NCI-H2081 treated with DMSO at 0.1 percent for 48 hours (cell line): ENCODE results near the gene BBOF1.
"Not testable (repeated sequence)": the region's sequence is repeated elsewhere in the genome, so short reads cannot be mapped to it uniquely, and the experiment has no call there.

Experiments
- DNase-seq: peaks from one replicate; lab custom pipeline; 2025; lab: John Stamatoyannopoulos, UW

Gene BBOF1

GRCh38 chr14:74018586-74019407, at the start of gene BBOF1, which contains the start of gene ENTPD5:
Gene BBOF1 (plus strand): TSS chr14:74019349. CDS start chr14:74019479, 130 bp downstream.
Gene ENTPD5 (minus strand): TSS chr14:74019288. CDS start chr14:73988102, 31,186 bp downstream.
- peak; percentile 26 for DNase-seq

GRCh38 chr14:73973497-73973896, 45.7 kb upstream of the BBOF1 start:
- DNase-seq = no peak

GRCh38 chr14:73976125-73976524, 43.0 kb upstream of the BBOF1 start:
- DNase-seq = no peak

DNA sequence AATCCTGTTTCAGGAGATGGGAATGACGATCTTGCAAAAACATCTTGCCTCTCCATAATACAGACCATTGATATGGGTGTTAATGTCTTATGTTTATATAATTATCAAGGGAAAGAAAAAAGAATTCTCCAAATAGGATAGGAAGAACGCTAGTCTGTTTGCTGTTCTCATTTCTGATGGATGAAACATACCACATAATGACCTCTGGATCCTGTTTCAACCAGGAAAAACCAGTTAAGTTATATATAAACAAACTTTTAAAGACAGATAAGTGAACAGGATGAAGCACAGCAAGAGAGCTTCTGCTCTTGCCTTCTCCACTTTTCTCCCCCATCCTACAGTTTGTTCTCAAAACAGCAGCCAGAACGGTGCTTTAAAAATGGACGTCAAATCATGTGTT, 41.3 kb upstream of the BBOF1 start:
- DNase-seq = no peak

DNA sequence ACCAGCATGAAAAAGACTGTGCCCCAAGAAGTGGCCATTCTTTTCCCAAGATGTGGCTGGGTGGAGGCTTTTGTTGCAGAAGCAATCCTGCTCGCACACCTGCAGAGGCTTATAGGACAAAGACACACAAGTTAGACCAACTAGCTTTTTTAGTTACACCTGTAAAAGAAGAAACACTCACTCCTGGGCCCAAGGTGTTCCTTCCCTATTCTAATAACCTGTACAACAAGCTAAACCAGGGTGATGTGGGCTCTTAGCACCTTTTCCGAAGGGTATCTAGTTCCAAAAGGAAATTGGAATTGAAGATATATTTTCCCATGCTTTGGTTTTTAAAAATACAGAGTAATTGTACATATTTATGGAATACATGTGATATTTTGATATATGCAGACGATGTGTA, 31.1 kb upstream of the BBOF1 start:
- no peak for DNase-seq

- DNase-seq = not testable (repeated sequence)
Measured at GRCh38 chr14:73988656-73989055, 30.5 kb upstream of the BBOF1 start.

DNA sequence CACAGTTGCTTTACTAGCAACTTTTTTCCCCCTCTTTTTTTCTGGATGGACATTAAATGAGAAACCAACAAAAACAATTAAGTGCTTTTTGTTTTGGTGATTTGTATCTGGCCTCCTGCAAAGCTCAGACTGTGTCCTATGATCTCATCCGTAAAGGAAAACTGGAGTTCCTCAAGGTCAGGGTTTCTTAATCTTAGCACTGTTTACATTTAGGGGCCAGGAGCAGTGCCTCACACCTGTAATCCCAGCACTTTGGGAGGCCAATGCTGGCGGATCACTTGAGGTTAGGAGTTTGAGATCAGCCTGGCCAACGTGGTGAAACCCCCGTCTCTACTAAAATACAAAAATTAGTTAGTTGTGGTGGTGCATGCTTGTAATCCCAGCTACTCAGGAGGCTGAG, 28.1 kb upstream of the BBOF1 start:
- DNase-seq = no peak

- not testable (repeated sequence) for DNase-seq
Measured at GRCh38 chr14:73994926-73995325, 24.2 kb upstream of the BBOF1 start.

- DNase-seq = no peak
Measured at GRCh38 chr14:73995977-73996378, 23.2 kb upstream of the BBOF1 start.

DNA sequence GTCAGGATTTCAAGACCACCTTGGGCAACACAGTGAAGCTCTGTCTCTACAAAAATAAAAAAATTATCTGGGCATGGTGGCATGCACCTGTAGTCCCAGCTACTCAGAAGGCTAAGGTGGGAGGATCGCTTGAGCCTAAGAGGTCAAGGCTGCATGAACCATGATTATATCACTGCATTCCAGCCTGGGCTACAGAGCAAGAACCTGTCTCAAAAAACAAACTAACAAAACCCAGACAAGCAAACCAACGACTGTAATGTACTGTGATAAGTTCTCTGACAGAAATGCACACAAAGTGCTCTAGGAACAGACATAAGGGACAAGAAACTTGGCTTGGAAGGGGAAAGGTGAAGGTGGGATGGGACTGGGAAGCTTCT, 22.4 kb upstream of the BBOF1 start:
- no peak for DNase-seq

DNA sequence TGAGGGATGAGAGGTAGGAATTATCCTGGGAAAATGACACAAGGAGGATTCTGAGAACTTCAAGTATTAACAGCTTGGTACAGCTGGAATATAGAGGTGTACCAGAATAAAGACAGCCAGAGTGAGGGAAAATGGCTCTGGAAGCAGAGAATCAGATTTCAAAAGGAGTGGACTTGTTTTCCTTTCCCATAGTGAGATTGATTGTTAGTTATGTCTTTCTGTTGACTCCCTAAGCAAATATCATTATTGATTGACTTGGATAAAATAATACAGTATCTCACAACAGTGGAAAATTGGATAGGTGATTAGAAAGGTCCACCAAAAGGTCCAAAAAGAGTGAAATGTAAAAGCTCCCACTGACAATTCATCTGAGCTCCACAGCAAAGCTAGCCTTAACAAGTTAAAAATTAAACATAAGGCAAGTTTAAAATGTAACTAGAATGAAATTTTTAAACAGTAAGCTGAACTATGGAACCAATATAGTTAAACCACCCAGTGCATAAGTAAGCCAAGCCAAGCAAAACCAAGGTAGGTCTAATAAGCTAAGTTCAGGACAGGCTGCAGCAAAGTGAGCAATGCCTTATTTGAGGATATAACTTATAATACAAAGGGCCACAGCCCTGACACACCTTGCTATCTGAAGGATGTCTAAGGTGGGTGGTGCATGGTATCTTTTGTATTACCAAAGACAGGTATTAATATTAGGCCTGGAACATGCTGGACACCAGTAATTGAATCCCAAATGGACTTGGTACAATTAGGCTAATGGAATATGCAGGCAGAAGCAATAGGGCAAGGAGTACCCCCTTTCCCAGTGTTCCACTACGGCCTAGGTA, 21.8 kb upstream of the BBOF1 start:
- no peak for DNase-seq

DNA sequence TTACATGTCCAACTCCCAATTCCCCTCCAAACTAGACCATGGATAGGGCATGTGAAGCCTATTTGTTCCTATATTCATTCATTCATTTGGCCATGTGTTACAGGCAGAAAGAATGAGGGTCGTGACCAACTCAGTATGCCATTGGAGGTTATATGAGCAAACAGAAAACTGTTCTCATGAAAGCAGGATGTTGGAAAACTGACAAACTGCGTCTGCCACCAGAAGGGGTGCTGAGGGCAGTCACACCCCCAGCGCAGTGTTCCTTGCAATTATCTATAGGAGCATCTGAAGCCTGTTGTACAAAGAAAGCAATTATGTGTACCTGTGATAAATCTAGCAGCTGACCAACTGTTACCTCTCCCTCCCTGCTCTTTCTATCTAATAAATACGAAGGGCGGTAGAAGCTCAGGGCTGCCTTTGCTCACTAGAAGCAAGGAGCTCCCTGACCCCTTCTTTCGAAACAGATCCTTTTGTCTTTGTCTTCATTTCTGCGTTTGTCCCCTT, 21.2 kb upstream of the BBOF1 start:
- no peak for DNase-seq

- DNase-seq = no peak
Measured at GRCh38 chr14:73998726-73999125, 20.4 kb upstream of the BBOF1 start.

- not testable (repeated sequence) for DNase-seq
Measured at GRCh38 chr14:74005664-74006063, 13.5 kb upstream of the BBOF1 start.

DNA sequence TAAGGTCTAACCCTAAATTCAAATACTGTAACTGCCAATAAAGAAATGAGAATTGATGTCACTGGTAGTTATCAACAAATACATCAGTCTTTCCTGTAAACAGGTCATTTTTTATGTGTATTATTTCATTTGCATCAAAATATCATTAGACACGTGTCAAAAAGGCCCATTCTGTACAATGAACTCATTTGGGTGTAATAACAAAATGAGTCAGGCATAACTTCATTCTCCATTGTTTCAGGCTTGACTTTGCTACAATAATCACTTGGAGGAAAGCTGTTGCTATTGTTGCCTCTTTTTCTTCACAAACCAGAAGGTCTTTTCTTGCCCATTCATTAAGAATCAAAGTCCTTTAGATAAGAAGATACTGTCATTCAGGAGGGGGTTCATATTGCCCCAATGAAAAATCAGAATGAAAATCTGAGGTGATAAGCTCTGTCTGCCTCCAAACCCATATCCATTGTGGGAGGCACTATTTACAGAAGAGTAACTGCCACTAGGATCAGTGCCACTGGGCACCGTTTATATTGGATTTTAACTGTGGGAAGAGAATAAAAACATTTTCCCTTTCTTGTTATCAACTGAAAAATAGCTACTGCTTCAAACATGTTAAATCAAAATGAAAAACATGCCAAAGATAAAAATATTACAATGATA, 10.2 kb upstream of the BBOF1 start:
- no peak for DNase-seq

DNA sequence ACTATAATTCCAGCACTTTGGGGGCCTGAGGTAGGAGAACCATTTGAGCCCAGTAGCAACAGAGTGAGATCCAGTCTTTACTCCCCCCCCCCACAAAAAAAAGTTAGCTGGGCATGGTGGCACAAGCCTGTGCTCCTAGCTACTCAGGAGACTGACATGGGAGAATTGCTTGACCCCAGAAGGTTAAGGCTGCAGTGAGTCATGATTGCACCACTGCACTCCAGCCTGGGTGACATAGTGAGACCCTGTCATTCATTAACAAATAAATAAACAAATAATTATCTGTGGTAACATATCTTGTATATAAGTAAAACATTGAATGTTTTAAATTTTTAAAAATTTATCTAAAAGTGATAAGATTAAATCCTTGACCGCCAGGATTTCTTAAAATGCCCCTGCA, 4.8 kb upstream of the BBOF1 start:
- no peak for DNase-seq

DNA sequence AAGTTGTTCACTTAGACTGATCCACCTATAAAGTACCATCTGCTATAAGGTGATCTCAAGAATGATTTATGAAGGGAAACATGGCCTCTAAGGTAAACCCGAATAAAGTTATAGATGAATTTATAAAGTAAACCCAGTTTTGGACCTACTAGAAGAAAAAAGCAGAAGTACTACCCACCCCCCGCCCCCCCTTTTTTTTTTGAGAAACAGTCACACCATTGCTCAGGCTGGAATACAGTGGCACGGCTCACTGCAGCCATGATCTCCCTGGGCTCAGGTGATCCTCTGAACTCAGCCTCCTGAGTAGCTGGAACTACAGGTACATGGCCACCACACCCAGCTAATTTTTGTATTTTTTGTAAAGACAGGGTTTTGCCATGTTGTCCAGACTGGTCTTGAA, 4.0 kb upstream of the BBOF1 start:
- DNase-seq = no peak

DNA sequence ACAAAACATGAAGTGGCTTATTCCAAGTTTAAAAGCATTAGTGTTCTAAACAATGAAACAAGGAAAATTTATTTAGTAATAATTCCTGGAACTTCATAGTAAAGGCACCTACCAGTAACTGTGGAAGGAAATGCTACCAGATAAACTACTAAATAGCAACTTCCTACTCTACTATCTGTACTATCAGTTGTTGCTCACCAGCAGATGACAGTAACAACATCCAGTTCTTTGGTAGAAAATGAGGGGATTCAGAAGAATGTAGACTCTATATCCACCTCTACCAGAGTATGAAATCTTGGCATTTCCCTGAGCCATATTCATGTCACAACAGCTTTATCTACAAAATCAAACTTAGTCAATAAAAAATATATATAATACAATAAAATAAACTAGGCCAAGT, 3.2 kb upstream of the BBOF1 start:
- no peak for DNase-seq

DNA sequence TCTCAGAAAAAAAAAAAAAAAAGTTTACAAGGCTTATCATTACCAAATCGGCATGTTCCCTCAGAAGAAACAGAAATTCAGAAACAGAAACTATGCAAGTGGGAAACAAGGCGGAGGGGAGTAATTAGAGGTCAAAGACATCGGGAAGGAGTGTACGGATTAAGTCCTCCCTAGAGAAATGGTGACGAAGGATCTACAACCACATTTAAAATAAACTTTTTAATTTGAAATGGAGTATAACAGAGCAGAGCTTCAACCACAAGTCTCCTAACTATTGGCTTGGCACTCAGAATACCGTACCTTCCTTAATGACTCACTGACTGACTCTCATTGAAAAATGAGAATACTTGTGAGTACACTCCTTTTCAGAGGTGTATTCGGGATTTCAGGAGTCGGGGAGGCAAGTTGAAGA, 969 bp upstream of the BBOF1 start:
- DNase-seq = no peak

- DNase-seq = no peak
Measured at GRCh38 chr14:74019408-74020137, 424 bp downstream of the BBOF1 start.

DNA sequence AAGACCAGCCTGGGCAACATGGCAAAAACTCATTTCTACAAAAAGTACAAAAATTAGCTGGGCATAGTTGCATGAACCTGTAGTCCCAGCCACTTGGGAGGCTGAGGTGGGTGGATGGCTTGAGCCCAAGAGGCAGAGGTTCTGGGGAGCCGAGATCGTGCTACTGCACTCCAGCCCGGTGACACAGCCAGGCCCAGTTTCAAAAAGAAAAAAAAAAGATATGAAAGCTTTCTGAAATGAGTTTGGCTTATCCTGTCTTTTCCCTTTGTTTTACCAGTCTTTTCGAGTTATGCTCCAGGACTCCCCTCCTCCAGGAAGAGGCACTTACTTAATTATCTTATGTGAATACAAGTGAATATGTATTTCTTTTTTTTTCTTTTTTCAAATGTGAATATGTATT, 3.2 kb downstream of the BBOF1 start:
- DNase-seq = no peak

DNA sequence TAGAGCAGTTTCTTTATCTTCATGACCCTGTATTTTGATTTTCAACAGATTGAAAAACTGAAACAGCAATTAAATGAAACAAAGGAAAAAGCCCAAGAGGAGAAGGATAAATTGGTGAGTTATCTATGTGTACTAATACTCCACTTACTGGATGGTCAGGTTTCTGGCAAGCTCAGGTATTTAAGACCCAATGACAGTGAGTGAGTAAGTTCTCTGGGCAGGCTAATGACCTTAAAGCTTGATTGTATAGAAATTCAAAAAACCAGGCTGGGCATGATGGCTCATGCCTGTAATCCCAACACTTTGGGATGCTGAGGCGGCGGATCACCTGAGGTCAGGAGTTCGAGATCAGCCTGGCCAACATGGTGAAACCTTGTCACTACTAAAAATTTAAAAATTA, 10.0 kb downstream of the BBOF1 start:
- no peak for DNase-seq
